Measurements from ENCODE around the gene PHACTR4.
"Not testable (repeated sequence)": the region's sequence is repeated elsewhere in the genome, so short reads cannot be mapped to it uniquely, and the experiment has no call there.

PHACTR4 gene

GRCh38 chr1:28510970-28511440 lies 141.5 kb downstream of the PHACTR4 start:
- DNase-seq, result peak; percentile 41
- in situ Hi-C loops (cut with HindIII; ENCODE audit: low pct_ligation_motif_present, low pct_unique_long_range_greater_than_20kb, low sequenced_read_pairs), result no loop called here

GRCh38 chr1:28512058-28512611 lies 142.6 kb downstream of the PHACTR4 start:
- in situ Hi-C loops (cut with HindIII; ENCODE audit: low pct_ligation_motif_present, low pct_unique_long_range_greater_than_20kb, low sequenced_read_pairs), result no loop called here
- peak; percentile 24 for DNase-seq

- in situ Hi-C loops (cut with HindIII; ENCODE audit: low pct_ligation_motif_present, low pct_unique_long_range_greater_than_20kb, low sequenced_read_pairs), result not testable (repeated sequence)
- DNase-seq, result peak; percentile 17
Measured at GRCh38 chr1:28514445-28514933, 144.9 kb downstream of the PHACTR4 start.

- no peak for DNase-seq
- in situ Hi-C loops (cut with HindIII; ENCODE audit: low pct_ligation_motif_present, low pct_unique_long_range_greater_than_20kb, low sequenced_read_pairs), result no loop called here
Measured at GRCh38 chr1:28516518-28516956, 147.0 kb downstream of the PHACTR4 start.

- no peak for DNase-seq
- in situ Hi-C loops (cut with HindIII; ENCODE audit: low pct_ligation_motif_present, low pct_unique_long_range_greater_than_20kb, low sequenced_read_pairs), result no loop called here
Measured at GRCh38 chr1:28517649-28517999, 148.1 kb downstream of the PHACTR4 start.

GRCh38 chr1:28518000-28518744 lies 148.6 kb downstream of the PHACTR4 start:
- in situ Hi-C loops (cut with HindIII; ENCODE audit: low pct_ligation_motif_present, low pct_unique_long_range_greater_than_20kb, low sequenced_read_pairs), result no loop called here
- DNase-seq, result peak; percentile 85

GRCh38 chr1:28518745-28519341 lies 149.3 kb downstream of the PHACTR4 start:
- in situ Hi-C loops (cut with HindIII; ENCODE audit: low pct_ligation_motif_present, low pct_unique_long_range_greater_than_20kb, low sequenced_read_pairs), result no loop called here
- DNase-seq, result no peak

DNA sequence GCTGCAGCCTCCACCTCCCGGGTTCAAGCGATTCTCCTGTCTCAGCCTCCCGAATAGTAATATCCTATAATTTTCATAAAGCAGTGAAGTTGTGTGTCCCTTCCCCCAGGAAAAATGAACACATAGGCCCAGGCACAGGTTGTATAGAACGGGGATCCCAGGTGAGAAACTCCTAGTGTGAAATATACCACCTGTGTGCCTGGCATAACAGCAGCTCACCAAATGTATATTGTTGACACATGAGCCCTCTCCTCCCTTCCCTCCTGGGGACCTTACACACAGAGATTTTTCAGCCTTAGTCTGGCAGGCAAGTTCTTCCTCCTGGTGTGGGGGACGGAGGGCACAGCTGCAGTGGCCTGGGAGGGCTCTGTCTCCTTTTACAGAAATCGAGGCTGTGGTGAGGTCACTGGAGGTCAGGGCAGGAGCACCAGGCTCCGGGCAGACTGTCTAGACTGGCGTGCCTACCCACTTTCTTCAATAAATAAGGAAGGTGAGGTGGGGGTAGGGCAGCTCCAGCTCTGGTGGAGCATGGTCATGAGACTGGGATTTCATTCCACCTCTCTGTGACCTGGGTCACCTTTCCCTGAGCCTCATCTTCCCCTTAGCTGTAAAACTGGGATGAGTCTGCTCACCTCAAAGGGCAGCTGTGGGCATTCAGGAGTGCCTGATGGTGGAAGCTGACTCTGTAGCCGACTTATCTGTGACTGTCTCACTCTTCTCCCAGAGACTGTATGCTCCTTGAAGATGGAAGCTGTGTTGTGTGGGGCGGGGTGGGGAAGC lies 150.6 kb downstream of the PHACTR4 start:
- in situ Hi-C loops (cut with HindIII; ENCODE audit: low pct_ligation_motif_present, low pct_unique_long_range_greater_than_20kb, low sequenced_read_pairs), result no loop called here
- DNase-seq, result no peak

DNA sequence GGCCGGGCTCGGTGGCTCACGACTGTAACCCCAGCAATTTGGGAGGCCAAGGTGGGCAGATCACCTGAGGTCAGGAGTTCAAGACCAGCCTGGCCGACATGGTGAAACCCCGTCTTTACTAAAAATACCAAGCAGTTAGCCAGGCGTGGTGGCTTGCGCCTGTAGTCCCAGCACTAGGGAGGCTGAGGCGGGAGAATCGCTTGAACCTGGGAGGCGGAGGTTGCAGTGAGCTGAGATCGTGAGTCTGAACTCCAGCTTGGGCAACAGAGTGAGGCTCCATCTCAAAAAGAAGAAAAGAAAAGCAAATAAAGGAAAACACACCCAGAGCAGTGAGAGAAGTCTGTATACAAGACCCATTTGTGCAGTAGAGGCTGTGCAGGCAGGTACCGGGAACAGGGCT lies 151.3 kb downstream of the PHACTR4 start:
- DNase-seq; in situ Hi-C loops (cut with HindIII; ENCODE audit: low pct_ligation_motif_present, low pct_unique_long_range_greater_than_20kb, low sequenced_read_pairs): not testable (repeated sequence)

GRCh38 chr1:28521502-28522164 lies 152.1 kb downstream of the PHACTR4 start:
- DNase-seq, result no peak
- in situ Hi-C loops (cut with HindIII; ENCODE audit: low pct_ligation_motif_present, low pct_unique_long_range_greater_than_20kb, low sequenced_read_pairs), result no loop called here

GRCh38 chr1:28522537-28522936 lies 153.0 kb downstream of the PHACTR4 start:
- in situ Hi-C loops (cut with HindIII; ENCODE audit: low pct_ligation_motif_present, low pct_unique_long_range_greater_than_20kb, low sequenced_read_pairs), result not testable (repeated sequence)

GRCh38 chr1:28525002-28525642 lies 155.6 kb downstream of the PHACTR4 start:
- in situ Hi-C loops (cut with HindIII; ENCODE audit: low pct_ligation_motif_present, low pct_unique_long_range_greater_than_20kb, low sequenced_read_pairs), result not testable (repeated sequence)

More at GRCh38 chr1:28522537-28522936, 153.0 kb downstream of the PHACTR4 start:
- DNase-seq, result not testable (repeated sequence)

GRCh38 chr1:28526886-28527285 lies 157.3 kb downstream of the PHACTR4 start:
- in situ Hi-C loops (cut with HindIII; ENCODE audit: low pct_ligation_motif_present, low pct_unique_long_range_greater_than_20kb, low sequenced_read_pairs), result no loop called here
- DNase-seq, result peak; percentile 19

More at GRCh38 chr1:28525002-28525642, 155.6 kb downstream of the PHACTR4 start:
- DNase-seq, result not testable (repeated sequence)

GRCh38 chr1:28530456-28530855 lies 160.9 kb downstream of the PHACTR4 start:
- in situ Hi-C loops (cut with HindIII; ENCODE audit: low pct_ligation_motif_present, low pct_unique_long_range_greater_than_20kb, low sequenced_read_pairs), result no loop called here
- DNase-seq, result no peak

- DNase-seq, result no peak
- in situ Hi-C loops (cut with HindIII; ENCODE audit: low pct_ligation_motif_present, low pct_unique_long_range_greater_than_20kb, low sequenced_read_pairs), result no loop called here
Measured at GRCh38 chr1:28534671-28535070, 165.1 kb downstream of the PHACTR4 start.

DNA sequence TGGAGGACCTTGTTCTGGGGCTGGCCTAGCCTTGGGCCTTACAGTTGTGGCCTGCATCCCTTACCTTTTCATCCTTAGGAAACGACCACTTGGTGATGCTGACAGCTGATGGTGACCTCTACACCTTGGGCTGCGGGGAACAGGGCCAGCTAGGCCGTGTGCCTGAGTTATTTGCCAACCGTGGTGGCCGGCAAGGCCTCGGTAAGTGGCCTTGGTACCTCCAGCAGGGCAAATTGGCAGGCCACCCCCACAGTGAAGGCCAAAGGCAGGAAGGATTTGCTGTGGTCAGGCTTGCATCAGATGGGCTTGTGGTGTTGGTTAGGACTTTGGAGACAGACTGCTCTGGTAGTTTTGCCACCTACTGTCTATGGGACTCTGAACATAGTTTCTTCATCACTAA lies 165.6 kb downstream of the PHACTR4 start:
- no peak for DNase-seq
- in situ Hi-C loops (cut with HindIII; ENCODE audit: low pct_ligation_motif_present, low pct_unique_long_range_greater_than_20kb, low sequenced_read_pairs), result no loop called here

DNA sequence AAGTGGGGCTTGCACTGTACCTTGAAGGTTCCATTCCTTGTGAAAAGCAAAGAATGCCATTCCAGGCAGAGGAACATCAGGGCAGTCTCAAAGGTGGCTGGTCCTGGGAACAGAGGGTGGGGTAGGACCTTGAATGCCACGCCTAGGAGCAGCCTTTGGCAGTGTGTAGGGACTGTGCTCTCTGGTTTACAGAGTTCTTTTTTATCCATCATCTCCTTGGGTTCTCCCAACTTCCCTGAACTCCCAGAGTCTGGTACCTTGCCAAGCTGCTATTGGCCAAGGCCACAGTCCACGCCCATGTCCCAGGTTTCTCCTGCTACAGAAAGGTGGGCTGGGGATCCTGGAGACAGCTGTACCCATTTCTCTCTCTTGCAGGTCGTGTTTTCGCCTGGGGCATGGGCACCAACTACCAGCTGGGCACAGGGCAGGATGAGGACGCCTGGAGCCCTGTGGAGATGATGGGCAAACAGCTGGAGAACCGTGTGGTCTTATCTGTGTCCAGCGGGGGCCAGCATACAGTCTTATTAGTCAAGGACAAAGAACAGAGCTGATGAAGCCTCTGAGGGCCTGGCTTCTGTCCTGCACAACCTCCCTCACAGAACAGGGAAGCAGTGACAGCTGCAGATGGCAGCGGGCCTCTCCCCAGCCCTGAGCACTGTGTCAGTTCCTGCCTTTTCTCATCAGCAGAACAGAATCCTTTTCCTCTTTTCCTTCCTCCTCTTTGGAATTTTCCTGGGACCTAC lies 168.1 kb downstream of the PHACTR4 start:
- in situ Hi-C loops (cut with HindIII; ENCODE audit: low pct_ligation_motif_present, low pct_unique_long_range_greater_than_20kb, low sequenced_read_pairs), result no loop called here
- DNase-seq, result no peak

All from ACHN (cell line).